Adipose tissue (tissue), 3 donors: ENCODE measurements around the gene DOCK4. TPM values are rescaled to one million over a fixed set of nuclear protein-coding genes. Genes with fewer than 3 reads are reported as not detected.

Experiments
- H3K27ac ChIP-seq: one replicate; pipeline ENCODE4 v1.5.1; 2013; ENCODE audit warnings: low read depth, low read length
- WGBS, 3 donors: extraction: QIAGEN DNeasy Blood & Tissue Kit; methylation state at CpG; one replicate each; pipeline ENCODE4 v1.1.7; 2013; 5-methylcytosine and 5-hydroxymethylcytosine counted together
- polyA plus RNA-seq, 3 donors: library from polyadenylated mRNA; stranded (reverse); fragments of 200-250 nt; gene quantifications; one replicate each; pipeline ENCODE4 v1.2.3, GENCODE V29; 2013
- donor health status: healthy with polysubstance abuse.
- donor health status: Bipolar disorder and iron deficiency.
- donor health status: healthy.

The DOCK4 gene
- polyA plus RNA-seq, 3 donors = 3.0 to 9.7 (median 7.6) TPM

- H3K27ac ChIP-seq = no peak overlapping the region
- WGBS, 3 donors = 56 to 60% (median 58%) methylated on average over 4 of the region's 4 CpGs
These were observed 471.1 kb downstream of the DOCK4 start for GRCh38 chr7:111734954-111735660.

- no peak overlapping the region for H3K27ac ChIP-seq
- WGBS, 3 donors = 77 to 94% (median 88%) methylated on average over 4 of the region's 4 CpGs
These were observed 473.3 kb downstream of the DOCK4 start for GRCh38 chr7:111732923-111733322.

DNA sequence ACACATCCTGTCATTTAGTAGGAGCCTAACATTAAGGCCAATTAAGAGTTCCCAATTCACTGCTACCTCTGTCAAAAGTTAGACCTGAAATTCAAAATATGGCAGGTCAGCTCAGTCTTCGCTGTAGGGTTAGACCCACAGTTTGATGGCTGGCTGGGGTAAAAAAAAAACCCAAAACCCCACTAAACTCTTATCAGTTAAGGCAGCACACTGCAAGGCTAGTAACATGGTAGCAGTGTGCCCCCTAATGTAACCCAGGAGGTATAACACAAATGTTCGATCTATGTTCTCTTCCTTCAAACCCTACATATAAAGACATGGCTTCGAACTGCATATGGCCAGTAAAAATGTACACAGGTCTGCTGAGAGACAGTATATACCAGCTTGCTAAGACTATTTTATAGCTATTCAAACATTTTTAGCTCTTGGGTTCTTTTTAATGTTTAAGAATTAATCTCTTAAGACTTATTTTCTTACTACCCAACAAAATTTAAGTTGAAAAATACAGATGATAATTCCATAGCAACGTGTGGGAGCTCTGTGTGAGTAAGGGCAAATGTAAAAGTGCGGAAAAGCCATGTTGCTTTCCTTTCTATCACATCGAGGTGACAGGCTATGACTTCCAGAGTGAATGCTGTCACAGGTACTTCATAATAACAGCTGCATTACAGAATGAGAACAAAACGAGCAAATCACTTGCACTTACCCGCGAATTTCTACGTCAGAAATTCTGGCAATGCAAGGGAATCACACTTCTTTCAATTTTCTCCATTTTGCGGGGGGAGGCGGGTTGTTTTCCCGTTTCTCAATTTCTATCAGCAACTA is 475.5 kb downstream of the DOCK4 start:
- 85 to 87% (median 86%) methylated on average over 13 of the region's 13 CpGs for WGBS, 3 donors

GRCh38 chr7:111730057-111730456 is 476.1 kb downstream of the DOCK4 start:
- H3K27ac ChIP-seq = no peak overlapping the region
- 80 to 86% (median 86%) methylated on average over 6 of the region's 6 CpGs for WGBS, 3 donors

More for the DNA sequence above, 475.5 kb downstream of the DOCK4 start:
- H3K27ac ChIP-seq = no peak overlapping the region

- no peak overlapping the region for H3K27ac ChIP-seq
- WGBS, 3 donors = 92 to 96% (median 94%) methylated on average over 7 of the region's 7 CpGs
These were observed 476.7 kb downstream of the DOCK4 start for GRCh38 chr7:111729483-111729882.

- 87 to 93% (median 91%) methylated on average over 16 of the region's 16 CpGs for WGBS, 3 donors
These were observed 477.6 kb downstream of the DOCK4 start for GRCh38 chr7:111728635-111728995.

GRCh38 chr7:111727905-111728634 is 478.1 kb downstream of the DOCK4 start:
- no peak overlapping the region for H3K27ac ChIP-seq
- 86 to 92% (median 86%) methylated on average over 41 of the region's 41 CpGs for WGBS, 3 donors

More at GRCh38 chr7:111728635-111728995, 477.6 kb downstream of the DOCK4 start:
- no peak overlapping the region for H3K27ac ChIP-seq

- H3K27ac ChIP-seq = no peak overlapping the region
- WGBS, 3 donors = 87 to 95% (median 91%) methylated on average over 3 of the region's 3 CpGs
These were observed 487.3 kb downstream of the DOCK4 start for GRCh38 chr7:111718886-111719285.

- 81 to 89% (median 87%) methylated on average over 4 of the region's 4 CpGs for WGBS, 3 donors
- H3K27ac ChIP-seq = no peak overlapping the region
These were observed 494.7 kb downstream of the DOCK4 start for GRCh38 chr7:111711426-111712065.

- WGBS, 3 donors = 92 to 100% (median 98%) methylated on average over 1 of the region's 1 CpG
- H3K27ac ChIP-seq = no peak overlapping the region
These were observed 495.3 kb downstream of the DOCK4 start for GRCh38 chr7:111710839-111711380.

DNA sequence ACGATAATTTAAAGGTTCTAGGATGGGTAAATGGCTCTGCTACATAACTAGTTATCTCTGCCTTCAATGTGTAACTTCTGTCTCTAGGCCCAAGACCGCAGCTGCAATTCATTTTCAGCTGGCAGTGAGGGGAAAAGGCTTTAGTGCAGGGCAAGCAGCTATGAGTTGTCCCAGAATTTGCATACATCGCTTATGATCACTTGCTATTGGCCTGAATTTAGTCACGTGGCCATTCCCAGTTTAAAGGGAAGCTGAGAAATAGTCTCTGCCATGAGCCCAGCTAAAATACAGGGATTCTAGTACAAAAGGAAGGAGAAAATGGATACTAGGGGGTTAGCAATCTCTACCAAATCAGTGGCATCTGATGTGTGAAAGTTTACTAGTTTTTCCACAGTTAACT is 498.1 kb downstream of the DOCK4 start:
- no peak overlapping the region for H3K27ac ChIP-seq
- WGBS, 3 donors = 80 to 92% (median 87%) methylated on average over 4 of the region's 4 CpGs

DNA sequence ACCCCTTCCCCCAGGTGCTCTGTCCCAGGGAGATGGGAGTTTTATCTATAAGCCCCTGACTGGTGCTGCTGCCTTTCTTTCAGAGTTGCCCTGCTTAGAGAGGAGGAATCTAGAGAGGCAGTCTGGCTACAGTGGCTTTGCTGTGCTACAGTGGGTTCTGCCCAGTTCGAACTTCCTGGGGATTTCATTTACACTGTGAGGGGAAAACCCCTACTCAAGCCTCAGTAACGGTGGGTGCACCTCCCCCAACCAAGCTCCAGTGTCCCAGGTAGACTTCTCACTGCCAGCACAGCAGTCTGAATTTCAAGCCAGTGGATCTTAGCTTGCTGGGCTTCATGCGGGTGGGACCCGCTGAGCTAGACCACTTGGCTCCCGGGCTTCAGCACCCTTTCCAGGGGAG is 500.4 kb downstream of the DOCK4 start:
- WGBS, 3 donors = 89 to 93% (median 92%) methylated on average over 5 of the region's 5 CpGs
- no peak overlapping the region for H3K27ac ChIP-seq

DNA sequence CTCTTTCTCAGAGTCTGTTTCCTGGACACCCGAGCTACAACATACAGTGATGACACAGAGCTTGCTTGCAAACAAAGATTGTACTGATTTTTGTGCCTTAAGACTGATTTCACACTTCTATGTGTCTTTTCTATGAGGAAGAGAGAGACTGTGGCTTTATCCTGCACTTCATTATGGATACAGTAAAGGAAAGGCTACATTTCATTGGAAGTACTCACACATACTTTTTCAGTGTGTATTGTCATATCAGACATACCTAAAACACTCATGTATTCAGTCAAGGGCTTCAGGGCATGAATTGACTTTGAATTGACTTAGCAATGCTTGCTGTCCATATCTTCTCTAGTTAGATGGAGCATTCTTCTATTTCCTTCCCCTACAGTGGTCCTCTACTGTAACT is 508.4 kb downstream of the DOCK4 start:
- no peak overlapping the region for H3K27ac ChIP-seq
- WGBS, 3 donors = 70 to 81% (median 73%) methylated on average over 1 of the region's 1 CpG

DNA sequence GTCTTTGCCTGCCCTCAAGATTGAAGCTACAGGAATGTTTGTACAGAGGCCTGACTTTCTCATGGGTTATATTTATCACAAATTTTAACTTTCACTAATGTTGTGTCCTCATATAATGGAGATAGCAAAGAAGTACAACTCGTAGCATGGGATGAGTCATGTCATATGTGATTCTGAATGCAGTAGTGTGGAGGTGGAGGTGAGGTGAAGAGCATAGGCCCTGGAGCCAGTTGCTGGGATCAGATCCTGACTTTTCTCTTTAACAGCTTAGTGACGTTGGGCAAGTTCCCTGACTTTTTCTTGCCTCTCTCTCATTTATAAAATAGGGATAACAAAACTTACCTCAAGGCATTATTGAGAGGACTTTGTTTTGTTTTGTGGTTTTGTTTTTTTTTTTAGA is 511.8 kb downstream of the DOCK4 start:
- 80 to 89% (median 81%) methylated on average over 2 of the region's 2 CpGs for WGBS, 3 donors
- H3K27ac ChIP-seq = no peak overlapping the region

GRCh38 chr7:111690364-111691111 is 515.7 kb downstream of the DOCK4 start:
- WGBS, 3 donors = 65 to 70% (median 66%) methylated on average over 7 of the region's 7 CpGs
- H3K27ac ChIP-seq = no peak overlapping the region

- H3K27ac ChIP-seq = no peak overlapping the region
These were observed 520.9 kb downstream of the DOCK4 start for GRCh38 chr7:111685349-111685748.

DNA sequence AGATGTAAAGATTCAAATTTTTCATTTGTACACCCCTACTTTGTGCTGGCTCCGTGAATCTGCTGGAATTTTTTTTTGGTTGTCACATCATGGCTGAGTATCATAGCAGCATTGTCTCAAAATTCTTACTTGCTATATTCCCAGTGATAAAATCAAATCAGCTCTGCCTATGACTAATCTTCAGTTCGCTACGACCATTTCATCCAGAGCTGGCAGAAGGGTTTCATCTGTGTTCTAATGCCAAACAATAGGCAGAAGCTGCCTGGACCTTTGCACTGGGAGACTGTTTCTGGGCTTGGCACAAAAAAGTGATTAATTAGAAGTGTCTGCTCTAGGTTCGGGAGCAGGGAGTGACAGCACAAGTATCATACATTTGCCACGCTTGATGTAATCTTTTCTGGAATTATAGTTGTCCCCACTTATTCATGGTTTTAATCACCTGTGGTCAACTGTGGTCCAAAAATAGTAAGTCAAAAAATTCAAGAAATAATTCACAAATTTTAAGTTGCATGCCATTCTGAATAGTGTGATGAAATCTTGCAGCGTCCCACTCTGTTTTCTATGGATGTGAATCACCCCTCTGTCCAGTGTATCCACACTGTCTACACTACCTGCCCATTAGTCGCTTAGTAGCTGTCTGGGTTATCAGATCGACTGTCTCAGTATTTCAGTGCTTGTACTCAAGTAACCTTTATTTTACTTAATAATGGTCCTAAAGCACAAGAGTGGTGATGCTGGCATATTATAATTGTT is 523.4 kb downstream of the DOCK4 start:
- 77 to 80% (median 78%) methylated on average over 8 of the region's 8 CpGs for WGBS, 3 donors
- H3K27ac ChIP-seq = no peak overlapping the region
